Neural progenitor cell (in vitro differentiated cells): ENCODE results near the gene C10orf62. TPM values are rescaled to one million over a fixed set of nuclear protein-coding genes. Genes with fewer than 3 reads are reported as not detected.
A peak's percentile ranks its signal among the peaks of the same experiment; 100 is the strongest.

Experiments used
- DNase-seq: peaks from one replicate; pipeline ENCODE4 v3.0.0-alpha.2; 2016; ENCODE audit warnings: low spot score
- H2AFZ ChIP-seq: fragments of 200-600 bp; sonication (generic); replicated peaks from 2 replicates; pipeline ENCODE4 v1.6.1; 2016; ENCODE audit warnings: antibody characterized with exemption
- H3F3A ChIP-seq: fragments of 200-600 bp; sonication (generic); 2 replicates; pipeline ENCODE4 v1.6.1; 2016; ENCODE audit warnings: antibody characterized with exemption, low read depth
- H3K27ac ChIP-seq: fragments of 200-600 bp; sonication (generic); 2 replicates; pipeline ENCODE4 v1.5.1; 2016; ENCODE audit warnings: mild to moderate bottlenecking
- H3K27me3 ChIP-seq: fragments of 200-600 bp; sonication (generic); 2 replicates; pipeline ENCODE4 v1.6.1; 2016; ENCODE audit warnings: mild to moderate bottlenecking, moderate library complexity
- H3K36me3 ChIP-seq: fragments of 200-600 bp; sonication (generic); 2 replicates; pipeline ENCODE4 v1.5.1; 2016
- H3K4me1 ChIP-seq: fragments of 200-600 bp; sonication (generic); 2 replicates; pipeline ENCODE4 v1.6.1; 2016; ENCODE audit warnings: mixed run types
- H3K4me2 ChIP-seq: fragments of 200-600 bp; sonication (generic); 2 replicates; pipeline ENCODE4 v1.6.1; 2016
- H3K4me3 ChIP-seq: fragments of 200-600 bp; sonication (generic); 2 replicates; pipeline ENCODE4 v1.5.1; 2016
- H3K79me2 ChIP-seq: fragments of 200-600 bp; sonication (generic); 2 replicates; pipeline ENCODE4 v1.6.1; 2016; ENCODE audit warnings: low read depth
- H3K9ac ChIP-seq: fragments of 200-600 bp; sonication (generic); 2 replicates; pipeline ENCODE4 v1.6.1; 2016
- H3K9me3 ChIP-seq: fragments of 200-600 bp; sonication (generic); 2 replicates; pipeline ENCODE4 v1.5.1; 2016; ENCODE audit warnings: low read depth
- H4K20me1 ChIP-seq: fragments of 200-600 bp; sonication (generic); 2 replicates; pipeline ENCODE4 v1.6.1; 2016; ENCODE audit warnings: low read depth
- H3K27ac Mint-ChIP-seq: 3 replicates; pipeline ENCODE4 v1.8.0; 2021; ENCODE audit warnings: mixed read lengths
- H3K27me3 Mint-ChIP-seq: 2 replicates; pipeline ENCODE4 v1.8.0; 2022; ENCODE audit warnings: low read depth, mild to moderate bottlenecking, inconsistent platforms, moderate library complexity, mixed read lengths; ENCODE audit not compliant: insufficient read depth
- H3K36me3 Mint-ChIP-seq: 3 replicates; pipeline ENCODE4 v1.8.0; 2021; ENCODE audit warnings: mixed read lengths
- H3K4me1 Mint-ChIP-seq: 3 replicates; pipeline ENCODE4 v1.8.0; 2021; ENCODE audit warnings: mixed read lengths
- H3K4me3 Mint-ChIP-seq: 3 replicates; pipeline ENCODE4 v1.8.0; 2021; ENCODE audit warnings: mild to moderate bottlenecking, moderate library complexity, mixed read lengths
- H3K9me3 Mint-ChIP-seq: 3 replicates; pipeline ENCODE4 v1.8.0; 2020; ENCODE audit warnings: mixed read lengths
- EZH2 ChIP-seq: fragments of 200-600 bp; sonication (generic); IDR thresholded peaks from 2 replicates; pipeline ENCODE4 v1.6.1; 2017; ENCODE audit warnings: antibody characterized with exemption, mild to moderate bottlenecking, moderate library complexity
- EZH2phosphoT487 ChIP-seq: fragments of 200-600 bp; sonication (generic); IDR thresholded peaks from 2 replicates; pipeline ENCODE4 v1.6.1; 2017; ENCODE audit warnings: antibody characterized with exemption
- total RNA-seq: library from RNA; depleted of rRNA; stranded (reverse); fragments of >200 nt; gene quantifications from 2 replicates; pipeline ENCODE4 v1.2.3, GENCODE V29; 2015; ENCODE audit warnings: low replicate concordance
- TF ChIP-seq, protein P1 (sequence below): fragments of 200-600 bp; sonication (generic); IDR thresholded peaks from 2 replicates; pipeline ENCODE4 v1.5.1; 2017; ENCODE audit warnings: antibody characterized with exemption, mild to moderate bottlenecking

Gene C10orf62
- total RNA-seq, 1 donor from 2014 or later, result not detected

GRCh38 chr10:97601268-97602215 lies 12.0 kb downstream of the C10orf62 start:
- Histone ChIP-seq H3K4me2 (no peak overlapping the region), H3K9ac (no peak overlapping the region), H3K4me1 (no peaks in the 10 kb centered on the region), H3F3A (no peaks in the 10 kb centered on the region), H3K79me2 (no peaks in the 10 kb centered on the region), H3K9me3 (no peaks in the 10 kb centered on the region), H4K20me1 (no peaks in the 10 kb centered on the region), H3K27ac (no peak overlapping the region), H3K27me3 (no peaks in the 10 kb centered on the region), H2AFZ (no peak overlapping the region), H3K4me3 (no peak overlapping the region), H3K36me3 (no peaks in the 10 kb centered on the region)
- peaks cover 20% of the 10 kb centered on the region for H3K4me1 Mint-ChIP-seq
- H3K9me3 Mint-ChIP-seq, result no peaks in the 10 kb centered on the region
- H3K27ac Mint-ChIP-seq, result no peak overlapping the region
- TF ChIP-seq EZH2phosphoT487 (no peak), EZH2 (no peak)
- TF ChIP-seq, protein P1, sequence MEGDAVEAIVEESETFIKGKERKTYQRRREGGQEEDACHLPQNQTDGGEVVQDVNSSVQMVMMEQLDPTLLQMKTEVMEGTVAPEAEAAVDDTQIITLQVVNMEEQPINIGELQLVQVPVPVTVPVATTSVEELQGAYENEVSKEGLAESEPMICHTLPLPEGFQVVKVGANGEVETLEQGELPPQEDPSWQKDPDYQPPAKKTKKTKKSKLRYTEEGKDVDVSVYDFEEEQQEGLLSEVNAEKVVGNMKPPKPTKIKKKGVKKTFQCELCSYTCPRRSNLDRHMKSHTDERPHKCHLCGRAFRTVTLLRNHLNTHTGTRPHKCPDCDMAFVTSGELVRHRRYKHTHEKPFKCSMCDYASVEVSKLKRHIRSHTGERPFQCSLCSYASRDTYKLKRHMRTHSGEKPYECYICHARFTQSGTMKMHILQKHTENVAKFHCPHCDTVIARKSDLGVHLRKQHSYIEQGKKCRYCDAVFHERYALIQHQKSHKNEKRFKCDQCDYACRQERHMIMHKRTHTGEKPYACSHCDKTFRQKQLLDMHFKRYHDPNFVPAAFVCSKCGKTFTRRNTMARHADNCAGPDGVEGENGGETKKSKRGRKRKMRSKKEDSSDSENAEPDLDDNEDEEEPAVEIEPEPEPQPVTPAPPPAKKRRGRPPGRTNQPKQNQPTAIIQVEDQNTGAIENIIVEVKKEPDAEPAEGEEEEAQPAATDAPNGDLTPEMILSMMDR, result no peak
- peaks cover 7% of the 10 kb centered on the region for H3K27me3 Mint-ChIP-seq
- H3K4me3 Mint-ChIP-seq, result no peak overlapping the region
- no peaks in the 10 kb centered on the region for H3K36me3 Mint-ChIP-seq
- DNase-seq, result no peak

DNA sequence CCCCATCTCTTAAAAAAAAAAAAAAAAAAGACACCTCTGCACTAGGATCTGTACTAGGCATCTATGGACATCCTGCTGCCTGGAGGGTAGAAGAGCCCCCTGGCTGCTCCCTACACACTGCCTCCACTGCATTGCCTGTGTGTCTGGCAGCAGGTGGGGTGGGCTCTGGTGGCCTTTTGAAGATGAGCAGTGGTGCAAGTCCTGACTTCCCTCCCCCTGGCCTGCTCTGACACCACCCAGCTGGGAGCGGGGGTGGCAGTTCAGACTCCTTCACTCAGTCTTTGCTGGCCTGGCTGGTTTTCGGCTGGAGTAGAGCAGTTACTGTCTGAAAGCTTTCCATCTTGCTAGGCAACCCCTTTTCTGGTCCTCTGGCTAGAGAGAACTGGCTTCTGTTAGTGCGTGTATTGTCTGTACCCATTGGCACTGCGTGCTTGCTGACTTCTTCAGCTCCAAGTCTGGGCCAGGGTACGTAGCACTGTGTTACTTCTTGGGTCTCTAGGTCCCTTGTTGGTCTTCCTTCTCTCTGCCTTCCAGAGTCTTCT lies 17.6 kb downstream of the C10orf62 start:
- H3K27me3 Mint-ChIP-seq, result peaks cover 3% of the 10 kb centered on the region
- Histone ChIP-seq H3K9ac (no peak overlapping the region), H3K4me2 (no peak overlapping the region), H3K36me3 (no peaks in the 10 kb centered on the region), H3K27ac (no peak overlapping the region), H3K4me3 (no peak overlapping the region), H3K27me3 (no peaks in the 10 kb centered on the region), H3K4me1 (peaks cover 4% of the 10 kb centered on the region), H3F3A (no peaks in the 10 kb centered on the region), H4K20me1 (peaks cover 7% of the 10 kb centered on the region), H3K79me2 (no peaks in the 10 kb centered on the region), H3K9me3 (no peaks in the 10 kb centered on the region), H2AFZ (no peak overlapping the region)
- TF ChIP-seq EZH2 (no peak), EZH2phosphoT487 (no peak)
- TF ChIP-seq, protein P1, result no peak
- no peak for DNase-seq
- no peaks in the 10 kb centered on the region for H3K9me3 Mint-ChIP-seq
- H3K4me3 Mint-ChIP-seq, result no peak overlapping the region
- no peaks in the 10 kb centered on the region for H3K36me3 Mint-ChIP-seq
- H3K4me1 Mint-ChIP-seq, result peaks cover 11% of the 10 kb centered on the region
- H3K27ac Mint-ChIP-seq, result peak overlapping the region; percentile 8

GRCh38 chr10:97608991-97609561 lies 19.6 kb downstream of the C10orf62 start:
- no peaks in the 10 kb centered on the region for H3K9me3 Mint-ChIP-seq
- Histone ChIP-seq H3K4me1 (peaks cover 4% of the 10 kb centered on the region), H3K9me3 (no peaks in the 10 kb centered on the region), H3K36me3 (no peaks in the 10 kb centered on the region), H4K20me1 (peaks cover 7% of the 10 kb centered on the region), H3F3A (no peaks in the 10 kb centered on the region), H3K4me3 (no peak overlapping the region), H3K4me2 (no peak overlapping the region), H3K27me3 (no peaks in the 10 kb centered on the region), H3K27ac (no peak overlapping the region), H3K79me2 (no peaks in the 10 kb centered on the region), H2AFZ (no peak overlapping the region), H3K9ac (no peak overlapping the region)
- no peaks in the 10 kb centered on the region for H3K36me3 Mint-ChIP-seq
- H3K27ac Mint-ChIP-seq, result no peak overlapping the region
- H3K4me3 Mint-ChIP-seq, result no peak overlapping the region
- TF ChIP-seq, protein P1, result no peak
- no peak for TF ChIP-seq EZH2phosphoT487
- TF ChIP-seq EZH2, result no peak
- H3K27me3 Mint-ChIP-seq, result no peaks in the 10 kb centered on the region
- no peak for DNase-seq
- peaks cover 11% of the 10 kb centered on the region for H3K4me1 Mint-ChIP-seq
